RWPE1 (cell line): Measurements from ENCODE around the gene TNK2.

Experiments
- CTCF ChIA-PET: fragments of 350-600 bp; sonication (Branson Sonifier 250); formaldehyde crosslinking; extraction: SDS; loops from one replicate; lab custom pipeline; 2021; lab: Yijun Ruan, JAX
- POLR2A ChIA-PET: fragments of 400-600 bp; formaldehyde crosslinking; extraction: SDS; loops from one replicate; lab custom pipeline; 2020; ENCODE audit warnings: antibody characterized with exemption; ENCODE audit not compliant: low non-redundant PET; lab: Yijun Ruan, JAX
- DNase-seq: peaks from one replicate; pipeline ENCODE4 v3.0.0; 2012; ENCODE audit warnings: low spot score
- H3K27ac ChIP-seq: fragments of 450-650 bp; 2 replicates; pipeline ENCODE4 v1.5.1; 2017
- TF ChIP-seq, protein P1 (sequence below): fragments of 450-650 bp; conservative IDR thresholded peaks from 2 replicates; pipeline ENCODE4 v1.5.1; 2017; ENCODE audit warnings: low read depth, mild to moderate bottlenecking

TNK2 gene

GRCh38 chr3:195869413-195870001 is 38.8 kb downstream of the TNK2 start:
- peak overlapping the region; percentile 56 for H3K27ac ChIP-seq
- POLR2A ChIA-PET: no interaction called here
- CTCF ChIA-PET: interaction anchor here (0.6 to 4.2 kb wide), 3 partner anchors 25 to 418 kb away, joined by 3 to 18 read pairs (median 6); partner anchors contain the start of gene PCYT1A
- no peak for DNase-seq
- TF ChIP-seq, protein P1, sequence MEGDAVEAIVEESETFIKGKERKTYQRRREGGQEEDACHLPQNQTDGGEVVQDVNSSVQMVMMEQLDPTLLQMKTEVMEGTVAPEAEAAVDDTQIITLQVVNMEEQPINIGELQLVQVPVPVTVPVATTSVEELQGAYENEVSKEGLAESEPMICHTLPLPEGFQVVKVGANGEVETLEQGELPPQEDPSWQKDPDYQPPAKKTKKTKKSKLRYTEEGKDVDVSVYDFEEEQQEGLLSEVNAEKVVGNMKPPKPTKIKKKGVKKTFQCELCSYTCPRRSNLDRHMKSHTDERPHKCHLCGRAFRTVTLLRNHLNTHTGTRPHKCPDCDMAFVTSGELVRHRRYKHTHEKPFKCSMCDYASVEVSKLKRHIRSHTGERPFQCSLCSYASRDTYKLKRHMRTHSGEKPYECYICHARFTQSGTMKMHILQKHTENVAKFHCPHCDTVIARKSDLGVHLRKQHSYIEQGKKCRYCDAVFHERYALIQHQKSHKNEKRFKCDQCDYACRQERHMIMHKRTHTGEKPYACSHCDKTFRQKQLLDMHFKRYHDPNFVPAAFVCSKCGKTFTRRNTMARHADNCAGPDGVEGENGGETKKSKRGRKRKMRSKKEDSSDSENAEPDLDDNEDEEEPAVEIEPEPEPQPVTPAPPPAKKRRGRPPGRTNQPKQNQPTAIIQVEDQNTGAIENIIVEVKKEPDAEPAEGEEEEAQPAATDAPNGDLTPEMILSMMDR: no peak

- DNase-seq: no peak
- TF ChIP-seq, protein P1: no peak
- CTCF ChIA-PET: interaction anchor here (0.6 to 4.2 kb wide), 2 partner anchors 25 to 51 kb away, joined by 6 to 18 read pairs; no protein-coding TSS in a partner anchor
- POLR2A ChIA-PET: no interaction called here
- peak overlapping the region; percentile 56 for H3K27ac ChIP-seq
These were observed 39.4 kb downstream of the TNK2 start for GRCh38 chr3:195868866-195869412.

GRCh38 chr3:195868336-195868865 is 40.0 kb downstream of the TNK2 start:
- CTCF ChIA-PET: interaction anchor here (4.2 kb wide), 1 partner anchor 26 kb away, joined by 18 read pairs; no protein-coding TSS in a partner anchor
- DNase-seq: no peak
- POLR2A ChIA-PET: no interaction called here
- TF ChIP-seq, protein P1: no peak
- peak overlapping the region; percentile 56 for H3K27ac ChIP-seq

- TF ChIP-seq, protein P1: no peak
- ChIA-PET POLR2A (no interaction called here), CTCF (interaction anchor here (4.2 kb wide), 1 partner anchor 26 kb away, joined by 18 read pairs; no protein-coding TSS in a partner anchor)
- peak overlapping the region; percentile 51; the same call in 1 of the 2 replicates for H3K27ac ChIP-seq
- no peak for DNase-seq
These were observed 40.6 kb downstream of the TNK2 start for GRCh38 chr3:195867631-195868335.

DNA sequence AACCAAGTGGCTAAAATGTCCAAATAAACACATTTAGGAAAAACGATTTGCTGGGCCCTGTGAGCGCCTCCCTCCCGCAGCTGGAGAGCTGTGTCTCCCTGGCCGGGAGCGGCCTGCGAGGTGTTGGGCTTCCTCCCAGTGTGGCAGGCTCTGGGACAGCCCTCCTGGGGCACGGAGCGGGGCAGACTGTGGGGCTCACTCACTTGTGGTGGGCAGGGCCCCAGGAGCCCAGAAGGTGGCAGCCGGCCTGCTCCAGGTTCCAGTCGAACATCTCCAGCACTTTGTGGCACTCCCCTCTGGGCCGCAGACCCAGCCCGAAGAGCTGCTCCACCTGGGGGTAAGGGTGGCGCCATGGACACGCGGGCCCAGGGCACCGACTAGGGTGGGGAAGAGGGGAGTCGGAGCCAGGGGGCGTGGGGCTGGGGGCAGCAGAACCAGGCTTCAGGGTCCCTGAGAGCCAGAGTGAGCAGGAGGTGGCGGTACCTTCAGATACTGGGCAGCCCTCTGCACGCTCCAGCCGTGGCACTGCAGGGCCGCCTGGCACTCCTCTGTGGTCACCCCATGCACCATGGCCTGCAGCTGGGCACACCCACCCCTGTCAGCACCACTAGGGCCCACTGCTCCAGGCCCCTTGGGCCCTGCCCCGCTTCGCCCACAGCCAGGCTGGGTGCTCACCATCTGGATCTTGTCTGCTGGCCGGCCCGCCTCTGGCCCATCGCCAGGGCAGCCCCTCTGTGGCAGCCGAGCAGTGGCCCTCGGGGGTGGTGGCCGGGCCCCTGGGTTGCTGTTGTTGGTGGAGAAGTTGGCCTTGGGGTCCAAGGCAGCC is 41.5 kb downstream of the TNK2 start:
- peak overlapping the region; percentile 51 for H3K27ac ChIP-seq
- ChIA-PET CTCF (interaction anchor here (4.2 kb wide), 1 partner anchor 27 kb away, joined by 18 read pairs; no protein-coding TSS in a partner anchor), POLR2A (no interaction called here)
- no peak for DNase-seq
- TF ChIP-seq, protein P1: no peak
